ENCODE measurements around the gene BEND3. TPM values are rescaled to one million over a fixed set of nuclear protein-coding genes. Genes with fewer than 3 reads are reported as not detected.

BEND3 gene
- total and polyA plus RNA-seq, 12 donors = 0.37 to 2.3 (median 1.3) TPM

DNA sequence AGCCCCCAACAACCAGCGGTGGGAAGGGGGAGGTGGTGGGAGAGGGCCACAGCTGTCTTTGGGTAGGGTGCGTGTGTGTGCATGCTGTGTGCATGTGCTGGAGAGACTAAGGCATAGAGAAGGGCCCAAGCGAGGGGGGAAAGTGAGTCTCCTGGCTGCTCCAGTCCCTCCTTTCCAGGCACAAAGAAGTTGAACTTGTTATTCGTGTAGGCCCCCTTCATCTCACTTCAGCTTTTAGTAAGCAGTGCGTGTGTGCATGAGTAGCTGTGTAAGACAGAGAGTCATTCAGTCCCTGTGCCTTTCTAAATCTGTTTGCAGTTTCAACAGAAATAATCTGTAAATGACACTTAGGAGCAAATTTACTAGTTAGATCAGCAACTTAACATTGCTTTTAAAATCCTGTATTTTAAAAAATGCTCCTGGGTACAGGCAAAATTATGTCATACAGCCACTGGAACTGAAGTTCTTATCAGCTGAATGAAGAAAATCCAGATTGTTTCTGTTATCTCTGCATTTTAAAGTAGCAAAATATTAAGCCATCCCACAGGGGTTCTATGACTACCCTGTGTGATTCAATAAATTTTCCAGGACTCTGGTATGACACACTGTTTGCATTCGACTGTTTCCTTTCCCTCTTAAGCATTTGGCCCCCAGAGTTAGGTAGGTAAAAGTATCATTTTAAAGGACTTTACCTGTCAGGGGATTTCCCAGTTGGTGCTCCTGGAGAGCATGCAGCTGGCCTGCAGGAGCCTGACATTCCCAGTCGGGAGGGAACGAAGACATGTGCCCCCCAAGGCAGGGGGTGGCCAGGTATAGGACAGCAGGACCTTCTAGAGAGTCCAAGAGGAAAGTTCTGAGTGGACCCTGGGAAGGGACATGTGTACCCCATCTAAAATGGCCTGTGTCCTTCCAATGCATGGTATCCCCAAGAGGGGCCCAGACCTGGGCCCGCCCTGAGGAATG is 48.3 kb downstream of the BEND3 start:
- WGBS, 2 donors = 80 to 89% methylated on average over 9 of the region's 9 CpGs
- intact Hi-C loops (cut with DNase I) = no loop called here
- TF ChIP-seq, protein P1, sequence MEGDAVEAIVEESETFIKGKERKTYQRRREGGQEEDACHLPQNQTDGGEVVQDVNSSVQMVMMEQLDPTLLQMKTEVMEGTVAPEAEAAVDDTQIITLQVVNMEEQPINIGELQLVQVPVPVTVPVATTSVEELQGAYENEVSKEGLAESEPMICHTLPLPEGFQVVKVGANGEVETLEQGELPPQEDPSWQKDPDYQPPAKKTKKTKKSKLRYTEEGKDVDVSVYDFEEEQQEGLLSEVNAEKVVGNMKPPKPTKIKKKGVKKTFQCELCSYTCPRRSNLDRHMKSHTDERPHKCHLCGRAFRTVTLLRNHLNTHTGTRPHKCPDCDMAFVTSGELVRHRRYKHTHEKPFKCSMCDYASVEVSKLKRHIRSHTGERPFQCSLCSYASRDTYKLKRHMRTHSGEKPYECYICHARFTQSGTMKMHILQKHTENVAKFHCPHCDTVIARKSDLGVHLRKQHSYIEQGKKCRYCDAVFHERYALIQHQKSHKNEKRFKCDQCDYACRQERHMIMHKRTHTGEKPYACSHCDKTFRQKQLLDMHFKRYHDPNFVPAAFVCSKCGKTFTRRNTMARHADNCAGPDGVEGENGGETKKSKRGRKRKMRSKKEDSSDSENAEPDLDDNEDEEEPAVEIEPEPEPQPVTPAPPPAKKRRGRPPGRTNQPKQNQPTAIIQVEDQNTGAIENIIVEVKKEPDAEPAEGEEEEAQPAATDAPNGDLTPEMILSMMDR (IDR thresholded peaks at IDR 0.05) = no peak

DNA sequence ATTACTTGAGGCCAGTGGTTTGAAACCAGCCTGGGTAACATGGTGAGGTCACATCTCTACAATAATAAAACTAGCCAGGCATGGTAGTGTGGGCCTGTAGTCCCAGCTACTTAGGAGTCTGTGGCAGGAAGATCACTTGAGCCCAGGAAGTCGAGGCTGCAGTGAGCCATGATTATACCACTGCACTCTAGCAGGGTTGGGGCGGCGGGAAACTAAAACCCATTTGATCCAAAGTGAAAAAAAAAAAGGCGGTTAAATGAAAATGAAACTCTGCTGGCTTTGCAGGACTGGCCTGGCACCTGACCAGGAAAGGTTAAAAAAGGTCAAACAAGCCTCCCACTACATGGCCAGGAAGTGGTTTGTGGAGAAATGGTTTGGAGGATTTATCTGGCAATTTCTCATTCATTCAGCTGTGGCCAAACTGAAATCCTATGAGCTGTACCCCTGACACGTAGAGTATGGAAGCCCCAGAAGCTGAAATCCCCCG is 50.7 kb downstream of the BEND3 start:
- H3K27ac ChIP-seq = peak overlapping the region in 1 of 10 donors; percentile 26
- 33 to 49% methylated on average over 6 of the region's 6 CpGs for WGBS, 2 donors
- TF ChIP-seq, protein P1 (IDR thresholded peaks at IDR 0.05) = no peak
- intact Hi-C loops (cut with DNase I) = no loop called here
- H3K36me3 ChIP-seq = peaks cover 0 to 6% (median 0%) of the 10 kb centered on the region in 9 donors
- no peaks in the 10 kb centered on the region for H3K27me3 ChIP-seq
- peak in 4 of 8 donors; percentile 17 to 61 (median 45) for ATAC-seq
- peaks cover 0 to 26% (median 10%) of the 10 kb centered on the region in 9 donors for H3K4me1 ChIP-seq
- H3K4me3 ChIP-seq = peak overlapping the region in 1 of 10 donors; percentile 3
- DNase-seq = peak; percentile 13 to 63
- H3K9me3 ChIP-seq = no peaks in the 10 kb centered on the region

More for the DNA sequence above, 48.3 kb downstream of the BEND3 start:
- no peaks in the 10 kb centered on the region for H3K27me3 ChIP-seq
- ATAC-seq (no peak), DNase-seq (no peak)
- H3K36me3 ChIP-seq = peaks cover 0 to 18% (median 0%) of the 10 kb centered on the region in 9 donors
- H3K9me3 ChIP-seq = no peaks in the 10 kb centered on the region
- H3K4me3 ChIP-seq = no peak overlapping the region
- no peak overlapping the region for H3K27ac ChIP-seq
- peaks cover 0 to 15% (median 10%) of the 10 kb centered on the region in 9 donors for H3K4me1 ChIP-seq

DNA sequence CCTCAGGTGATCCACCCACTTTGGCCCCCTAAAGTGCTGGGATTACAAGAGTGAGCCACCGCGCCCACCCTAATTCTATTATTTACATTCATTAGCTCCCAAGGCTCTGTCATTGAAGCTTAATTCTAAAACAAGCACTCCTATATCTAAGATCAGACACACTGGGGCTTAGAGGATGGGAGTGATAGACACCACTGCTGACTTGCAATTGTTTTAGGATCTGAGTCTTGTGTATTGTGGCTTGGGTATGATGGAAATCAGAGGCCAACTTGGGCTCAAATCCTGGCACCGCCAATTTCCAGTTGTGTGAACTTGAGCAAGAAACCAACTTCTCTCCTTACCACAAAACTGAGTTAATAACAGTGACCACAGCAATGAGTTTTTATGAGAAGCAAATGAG is 52.6 kb downstream of the BEND3 start:
- intact Hi-C loops (cut with DNase I) = no loop called here

More for the DNA sequence above, 52.6 kb downstream of the BEND3 start:
- no peak overlapping the region for H3K4me3 ChIP-seq
- no peak for ATAC-seq
- 94 to 95% methylated on average over 3 of the region's 3 CpGs for WGBS, 2 donors
- H3K9me3 ChIP-seq = no peaks in the 10 kb centered on the region
- H3K36me3 ChIP-seq = no peaks in the 10 kb centered on the region
- H3K27me3 ChIP-seq = no peaks in the 10 kb centered on the region
- no peak for DNase-seq
- peaks cover 0 to 26% (median 10%) of the 10 kb centered on the region in 9 donors for H3K4me1 ChIP-seq
- TF ChIP-seq, protein P1 (IDR thresholded peaks at IDR 0.05) = no peak
- H3K27ac ChIP-seq = no peak overlapping the region

All from heart right ventricle (tissue), 16 donors.